ENCODE results near the gene CXCL9. TPM values are rescaled to one million over a fixed set of nuclear protein-coding genes. Genes with fewer than 3 reads are reported as not detected.

Gene CXCL9
- polyA plus RNA-seq, 1 donor (not counting 4 experiments of a cell fraction or from before 2014, with no cell fraction given), result 0.04 TPM

DNA sequence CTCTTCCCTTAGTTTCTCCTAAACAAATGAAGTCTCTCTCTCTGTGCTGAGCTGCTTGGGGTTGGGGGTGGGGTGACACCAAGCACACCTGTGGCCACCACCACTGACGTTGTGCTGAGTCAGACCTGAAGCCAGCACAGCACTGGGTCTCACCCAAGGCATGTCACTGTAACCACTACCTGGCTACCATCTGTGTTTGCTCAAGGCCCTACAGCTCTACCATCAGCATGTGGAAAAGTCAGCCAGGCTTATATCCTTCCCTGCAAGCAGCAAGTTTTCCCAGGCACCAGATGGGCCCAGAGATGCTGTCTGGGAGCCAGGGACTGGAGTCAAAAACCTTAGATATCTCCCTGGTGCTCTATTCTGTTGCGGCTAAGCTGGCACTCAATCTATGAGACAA is 9.1 kb upstream of the CXCL9 start:
- H3K9me1 ChIP-seq (ENCODE audit: control insufficient read depth, extremely low read depth, insufficient read depth, low read length), result no peaks in the 10 kb centered on the region
- peak overlapping the region; percentile 53 for H2AFZ ChIP-seq (ENCODE audit: control insufficient read depth, low read length)
- H3K36me3 ChIP-seq (ENCODE audit: control insufficient read depth in 2 of 2, extremely low read depth in 1 of 2, insufficient read depth in 2 of 2, low read length in 2 of 2), result no peaks in the 10 kb centered on the region
- no peaks in the 10 kb centered on the region for H3K27me3 ChIP-seq (ENCODE audit: control insufficient read depth, extremely low read depth, insufficient read depth, low read length)
- no peak overlapping the region for H3K4me2 ChIP-seq (ENCODE audit: control insufficient read depth, extremely low read depth, insufficient read depth, low read depth, low read length)
- DNase-seq (ENCODE audit: low read depth, low spot score) (peak; percentile 30), FAIRE-seq (peak; percentile 61)
- dilution Hi-C loops (cut with MboI; ENCODE audit: extremely low pct_ligation_motif_present, low sequenced_read_pairs), result no loop called here
- TF ChIP-seq EZH2 (IDR thresholded peaks at IDR 0.05; ENCODE audit: low read length), result no peak
- TF ChIP-seq, protein P1, sequence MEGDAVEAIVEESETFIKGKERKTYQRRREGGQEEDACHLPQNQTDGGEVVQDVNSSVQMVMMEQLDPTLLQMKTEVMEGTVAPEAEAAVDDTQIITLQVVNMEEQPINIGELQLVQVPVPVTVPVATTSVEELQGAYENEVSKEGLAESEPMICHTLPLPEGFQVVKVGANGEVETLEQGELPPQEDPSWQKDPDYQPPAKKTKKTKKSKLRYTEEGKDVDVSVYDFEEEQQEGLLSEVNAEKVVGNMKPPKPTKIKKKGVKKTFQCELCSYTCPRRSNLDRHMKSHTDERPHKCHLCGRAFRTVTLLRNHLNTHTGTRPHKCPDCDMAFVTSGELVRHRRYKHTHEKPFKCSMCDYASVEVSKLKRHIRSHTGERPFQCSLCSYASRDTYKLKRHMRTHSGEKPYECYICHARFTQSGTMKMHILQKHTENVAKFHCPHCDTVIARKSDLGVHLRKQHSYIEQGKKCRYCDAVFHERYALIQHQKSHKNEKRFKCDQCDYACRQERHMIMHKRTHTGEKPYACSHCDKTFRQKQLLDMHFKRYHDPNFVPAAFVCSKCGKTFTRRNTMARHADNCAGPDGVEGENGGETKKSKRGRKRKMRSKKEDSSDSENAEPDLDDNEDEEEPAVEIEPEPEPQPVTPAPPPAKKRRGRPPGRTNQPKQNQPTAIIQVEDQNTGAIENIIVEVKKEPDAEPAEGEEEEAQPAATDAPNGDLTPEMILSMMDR (optimal IDR thresholded peaks at IDR 0.05 in 1 of 3, IDR thresholded peaks at IDR 0.05 in 1 of 3, conservative IDR thresholded peaks at IDR 0.05 in 1 of 3; ENCODE audit: extremely low read depth in 1 of 3, insufficient read depth in 2 of 3, low read length in 3 of 3), result no peak
- H3K9me3 ChIP-seq (ENCODE audit: control insufficient read depth, low read depth, low read length), result no peaks in the 10 kb centered on the region
- H4K20me1 ChIP-seq (ENCODE audit: control insufficient read depth, extremely low read depth, insufficient read depth, low read length), result no peaks in the 10 kb centered on the region
- H3K4me3 ChIP-seq (ENCODE audit: control insufficient read depth in 2 of 3, extremely low read depth in 1 of 3, insufficient read depth in 2 of 3, low read depth in 1 of 3, low read length in 3 of 3), result no peak overlapping the region
- peaks cover 34% of the 10 kb centered on the region for H3K4me1 ChIP-seq (ENCODE audit: control insufficient read depth, extremely low read depth, insufficient read depth, low read length)
- no peak overlapping the region for H3K9ac ChIP-seq (ENCODE audit: control insufficient read depth, extremely low read depth, insufficient read depth, low read length)
- H3K27ac ChIP-seq (ENCODE audit: control insufficient read depth, insufficient read depth, low read length), result peak overlapping the region; percentile 12
- no peaks in the 10 kb centered on the region for H3K79me2 ChIP-seq (ENCODE audit: control insufficient read depth, insufficient read depth, low read length)

DNA sequence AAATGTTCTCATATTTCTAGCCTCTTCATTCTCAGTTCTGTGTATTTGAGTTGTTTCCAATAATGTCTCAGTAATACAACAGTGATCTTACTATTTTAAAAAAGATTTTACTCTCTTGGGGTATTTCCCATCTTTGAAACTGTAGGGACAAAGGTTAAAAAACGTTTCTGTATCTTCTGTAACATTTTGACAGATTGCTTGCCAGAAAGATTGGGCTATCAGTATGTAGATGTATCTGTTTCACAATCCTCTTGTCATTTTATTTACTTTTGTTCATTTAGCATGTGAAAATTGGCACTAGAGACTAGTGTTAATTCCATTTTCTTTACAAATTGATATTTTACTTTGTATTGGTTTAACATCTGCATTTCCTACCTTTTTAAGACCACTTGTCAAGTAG is 6.2 kb upstream of the CXCL9 start:
- no peak for TF ChIP-seq EZH2 (IDR thresholded peaks at IDR 0.05; ENCODE audit: low read length)
- TF ChIP-seq, protein P1 (optimal IDR thresholded peaks at IDR 0.05 in 1 of 3, IDR thresholded peaks at IDR 0.05 in 1 of 3, conservative IDR thresholded peaks at IDR 0.05 in 1 of 3; ENCODE audit: extremely low read depth in 1 of 3, insufficient read depth in 2 of 3, low read length in 3 of 3), result no peak
- H3K4me2 ChIP-seq (ENCODE audit: control insufficient read depth, extremely low read depth, insufficient read depth, low read depth, low read length), result no peak overlapping the region
- H3K36me3 ChIP-seq (ENCODE audit: control insufficient read depth in 2 of 2, extremely low read depth in 1 of 2, insufficient read depth in 2 of 2, low read length in 2 of 2), result no peaks in the 10 kb centered on the region
- no peaks in the 10 kb centered on the region for H4K20me1 ChIP-seq (ENCODE audit: control insufficient read depth, extremely low read depth, insufficient read depth, low read length)
- no peaks in the 10 kb centered on the region for H3K79me2 ChIP-seq (ENCODE audit: control insufficient read depth, insufficient read depth, low read length)
- H3K9ac ChIP-seq (ENCODE audit: control insufficient read depth, extremely low read depth, insufficient read depth, low read length), result no peak overlapping the region
- no peaks in the 10 kb centered on the region for H3K27me3 ChIP-seq (ENCODE audit: control insufficient read depth, extremely low read depth, insufficient read depth, low read length)
- H3K27ac ChIP-seq (ENCODE audit: control insufficient read depth, insufficient read depth, low read length), result no peak overlapping the region
- no peak for FAIRE-seq
- peaks cover 37% of the 10 kb centered on the region for H3K4me1 ChIP-seq (ENCODE audit: control insufficient read depth, extremely low read depth, insufficient read depth, low read length)
- DNase-seq (ENCODE audit: low read depth, low spot score), result no peak
- H3K9me1 ChIP-seq (ENCODE audit: control insufficient read depth, extremely low read depth, insufficient read depth, low read length), result no peaks in the 10 kb centered on the region
- dilution Hi-C loops (cut with MboI; ENCODE audit: extremely low pct_ligation_motif_present, low sequenced_read_pairs), result no loop called here
- no peak overlapping the region for H3K4me3 ChIP-seq (ENCODE audit: control insufficient read depth in 2 of 3, extremely low read depth in 1 of 3, insufficient read depth in 2 of 3, low read depth in 1 of 3, low read length in 3 of 3)
- H3K9me3 ChIP-seq (ENCODE audit: control insufficient read depth, low read depth, low read length), result no peaks in the 10 kb centered on the region
- H2AFZ ChIP-seq (ENCODE audit: control insufficient read depth, low read length), result no peak overlapping the region
